ENCODE data around the gene IL31. TPM values are rescaled to one million over a fixed set of nuclear protein-coding genes. Genes with fewer than 3 reads are reported as not detected.

IL31 gene
- 0.05 TPM for total RNA-seq
- 0.14 TPM for polyA plus RNA-seq
- long read RNA-seq, donor 1 = 0 reads
- long read RNA-seq, donor 2 = 0 reads
- long read RNA-seq, donor 3 = 0 reads
- long read RNA-seq, donor 4 = 0 reads
- long read RNA-seq, donor 5 = 0 reads
- long read RNA-seq, donor 6 = 0 reads
- long read RNA-seq, donor 7, partial matches to known transcripts = 0 of 1 reads
- long read RNA-seq, donor 7, other reads (novel, unspliced or antisense) = 0 of 1 reads
- long read RNA-seq, donor 8 = 0 reads
- long read RNA-seq, donor 9 = 0 reads
- long read RNA-seq, donor 10 = 0 reads

DNA sequence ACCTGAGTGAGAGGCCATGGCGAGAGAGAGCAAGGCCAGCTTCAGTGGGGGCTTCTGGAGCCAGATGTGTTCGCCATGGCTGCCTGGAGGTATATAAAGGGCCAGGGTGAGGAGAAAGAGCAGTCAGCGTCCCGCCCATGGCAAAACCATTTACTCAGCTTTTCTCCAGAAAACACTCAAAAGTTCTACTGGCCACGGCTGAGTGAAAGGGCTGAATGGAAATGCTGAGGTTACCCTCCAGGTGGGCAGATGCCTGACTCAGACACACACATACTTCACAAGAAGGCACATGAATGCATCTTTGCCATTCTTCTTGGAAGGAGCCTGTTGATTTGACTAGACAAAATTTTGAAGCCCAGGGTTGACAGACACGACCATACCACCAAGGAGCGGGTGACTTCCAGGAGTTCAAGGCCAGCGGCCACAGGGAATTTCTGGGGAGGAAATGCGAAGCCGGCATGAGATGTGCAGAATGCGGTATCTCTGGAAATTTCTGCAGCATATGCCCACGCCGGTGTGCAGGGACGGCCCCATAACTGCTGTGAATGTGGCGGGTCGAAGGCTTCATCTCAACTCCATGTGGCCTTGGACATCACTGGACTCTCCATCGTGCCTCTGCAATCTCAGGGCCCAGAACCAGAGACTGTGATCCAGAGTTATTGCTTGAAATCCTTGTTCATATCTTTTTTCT, at the start of gene IL31:
IL31 (minus strand) TSS at position 67 of the 691 bp plus-strand sequence; CDS start at position 18, 49 bp downstream.
- DNase-seq (ENCODE audit: low read depth in 6 of 9, low spot score in 9 of 9) = no peak
- Histone ChIP-seq H3K27ac (ENCODE audit: low read depth in 1 of 2, low read length in 1 of 2) (no peak within 1 kb of the TSS), H3K36me3 (ENCODE audit: control insufficient read depth in 2 of 2, insufficient read depth in 2 of 2, low read length in 1 of 2) (no peaks in the 10 kb centered on the region), H3K4me3 (ENCODE audit: low read length in 2 of 2) (no peak within 1 kb of the TSS), H3K9me3 (ENCODE audit: control insufficient read depth in 2 of 2, insufficient read depth in 1 of 2, low read length in 1 of 2) (no peaks in the 10 kb centered on the region), H3K4me1 (ENCODE audit: control insufficient read depth in 2 of 2, insufficient read depth in 2 of 2, low read length in 2 of 2) (no peaks in the 10 kb centered on the region), H3K27me3 (ENCODE audit: control insufficient read depth in 2 of 2, insufficient read depth in 1 of 2, low read length in 1 of 2) (peaks cover 0 to 2% of the 10 kb centered on the region in 2 donors)
- 97% methylated on average over 17 of the region's 17 CpGs for WGBS

DNA sequence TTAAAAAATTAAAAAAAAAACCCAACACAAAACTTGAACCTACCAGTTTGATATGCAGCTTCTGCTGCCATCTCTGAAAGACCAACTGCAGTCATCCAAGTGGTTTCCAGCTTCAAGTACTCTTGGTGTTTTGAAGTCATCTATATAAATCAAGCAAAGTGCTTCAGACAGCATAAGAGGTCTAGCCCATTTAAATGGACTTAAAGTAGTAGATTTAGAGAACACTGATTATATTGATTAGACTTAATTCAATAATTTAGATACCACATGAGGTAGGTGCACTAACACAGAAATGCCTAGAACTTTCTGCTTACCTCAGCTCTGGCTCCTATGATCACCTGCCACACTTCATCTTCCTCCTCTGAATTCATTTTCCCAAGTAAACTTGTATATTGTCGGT, 42.4 kb upstream of the IL31 start:
- Histone ChIP-seq H3K27ac (ENCODE audit: low read depth in 1 of 2, low read length in 1 of 2) (no peak overlapping the region), H3K4me3 (ENCODE audit: low read length in 2 of 2) (no peak overlapping the region), H3K27me3 (ENCODE audit: control insufficient read depth in 2 of 2, insufficient read depth in 1 of 2, low read length in 1 of 2) (no peaks in the 10 kb centered on the region), H3K9me3 (ENCODE audit: control insufficient read depth in 2 of 2, insufficient read depth in 1 of 2, low read length in 1 of 2) (peaks cover 0 to 1% of the 10 kb centered on the region in 2 donors), H3K36me3 (ENCODE audit: control insufficient read depth in 2 of 2, insufficient read depth in 2 of 2, low read length in 1 of 2) (peaks cover 54 to 77% of the 10 kb centered on the region in 2 donors), H3K4me1 (ENCODE audit: control insufficient read depth in 2 of 2, insufficient read depth in 2 of 2, low read length in 2 of 2) (no peaks in the 10 kb centered on the region)
- no peak for DNase-seq (ENCODE audit: low read depth in 6 of 9, low spot score in 9 of 9)
- 97% methylated on average over 1 of the region's 1 CpG for WGBS

DNA sequence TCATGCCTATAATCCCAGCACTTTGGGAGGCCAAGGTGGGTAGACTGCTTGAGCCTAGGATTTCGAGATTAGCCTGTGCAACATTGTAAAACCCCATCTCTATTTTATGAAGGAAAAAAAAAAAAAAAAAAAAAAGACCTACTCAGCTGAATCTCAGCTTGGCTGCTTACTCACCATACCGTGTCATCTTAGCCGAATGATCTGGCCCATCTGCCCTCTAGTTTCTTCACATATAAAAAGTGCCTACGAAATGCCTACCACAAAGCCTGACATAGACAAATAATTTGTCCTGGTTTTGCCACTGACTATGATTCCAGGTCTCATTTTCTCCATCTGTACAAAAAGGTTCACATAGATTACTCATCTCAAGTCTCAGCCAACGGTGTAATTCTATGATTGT, 41.8 kb upstream of the IL31 start:
- Histone ChIP-seq H3K27me3 (ENCODE audit: control insufficient read depth in 2 of 2, insufficient read depth in 1 of 2, low read length in 1 of 2) (no peaks in the 10 kb centered on the region), H3K4me1 (ENCODE audit: control insufficient read depth in 2 of 2, insufficient read depth in 2 of 2, low read length in 2 of 2) (no peaks in the 10 kb centered on the region), H3K27ac (ENCODE audit: low read depth in 1 of 2, low read length in 1 of 2) (no peak overlapping the region), H3K36me3 (ENCODE audit: control insufficient read depth in 2 of 2, insufficient read depth in 2 of 2, low read length in 1 of 2) (peaks cover 58 to 76% of the 10 kb centered on the region in 2 donors), H3K4me3 (ENCODE audit: low read length in 2 of 2) (no peak overlapping the region), H3K9me3 (ENCODE audit: control insufficient read depth in 2 of 2, insufficient read depth in 1 of 2, low read length in 1 of 2) (peaks cover 0 to 1% of the 10 kb centered on the region in 2 donors)
- 95% methylated on average over 5 of the region's 5 CpGs for WGBS
- no peak for DNase-seq (ENCODE audit: low read depth in 6 of 9, low spot score in 9 of 9)

DNA sequence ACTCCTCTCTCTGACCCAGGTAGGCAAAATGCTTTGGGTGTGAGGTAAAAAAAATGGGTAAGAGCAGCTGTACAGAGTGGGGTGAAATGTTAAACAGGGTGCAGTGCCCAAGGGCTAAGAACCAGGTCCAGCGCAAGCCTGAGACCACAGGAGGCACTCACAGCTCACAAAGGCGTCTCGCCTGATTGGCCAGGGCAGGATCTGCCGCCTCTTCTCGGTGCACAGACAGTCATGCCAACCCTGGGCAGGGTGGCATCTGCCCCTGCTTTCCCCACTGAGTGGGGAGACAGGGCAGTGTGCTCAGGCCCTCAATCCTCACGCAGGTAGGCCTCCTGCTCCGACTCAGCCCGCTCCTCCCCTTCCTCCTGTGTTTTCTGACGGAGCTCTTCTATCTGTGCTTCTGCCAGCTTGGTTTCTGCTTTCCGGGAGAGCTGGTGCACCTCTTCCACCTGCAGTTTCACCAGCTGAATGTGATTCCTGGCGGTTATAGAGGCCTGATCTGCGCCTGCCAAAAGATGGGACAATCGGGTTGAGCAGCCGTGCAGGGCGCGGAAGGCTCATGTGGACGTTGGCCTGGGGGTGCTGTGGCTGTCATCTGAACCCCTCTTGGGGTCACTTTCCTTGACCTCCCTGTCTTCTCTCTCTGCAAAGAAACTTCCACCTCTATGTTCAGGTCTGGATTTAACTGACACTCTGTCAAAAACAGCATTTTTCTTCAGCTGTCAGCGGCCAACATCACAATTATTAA, 34.2 kb upstream of the IL31 start:
- no peak for DNase-seq (ENCODE audit: low read depth in 6 of 9, low spot score in 9 of 9)
- 97% methylated on average over 18 of the region's 18 CpGs for WGBS
- H3K4me3 ChIP-seq (ENCODE audit: low read length in 2 of 2) = no peak overlapping the region
- H3K27me3 ChIP-seq (ENCODE audit: control insufficient read depth in 2 of 2, insufficient read depth in 1 of 2, low read length in 1 of 2) = peaks cover 28 to 34% of the 10 kb centered on the region in 2 donors
- H3K36me3 ChIP-seq (ENCODE audit: control insufficient read depth in 2 of 2, insufficient read depth in 2 of 2, low read length in 1 of 2) = peaks cover 48% of the 10 kb centered on the region in 2 donors
- H3K9me3 ChIP-seq (ENCODE audit: control insufficient read depth in 2 of 2, insufficient read depth in 1 of 2, low read length in 1 of 2) = peaks cover 0 to 2% of the 10 kb centered on the region in 2 donors
- no peak overlapping the region for H3K27ac ChIP-seq (ENCODE audit: low read depth in 1 of 2, low read length in 1 of 2)
- H3K4me1 ChIP-seq (ENCODE audit: control insufficient read depth in 2 of 2, insufficient read depth in 2 of 2, low read length in 2 of 2) = peaks cover 7 to 8% of the 10 kb centered on the region in 2 donors

DNA sequence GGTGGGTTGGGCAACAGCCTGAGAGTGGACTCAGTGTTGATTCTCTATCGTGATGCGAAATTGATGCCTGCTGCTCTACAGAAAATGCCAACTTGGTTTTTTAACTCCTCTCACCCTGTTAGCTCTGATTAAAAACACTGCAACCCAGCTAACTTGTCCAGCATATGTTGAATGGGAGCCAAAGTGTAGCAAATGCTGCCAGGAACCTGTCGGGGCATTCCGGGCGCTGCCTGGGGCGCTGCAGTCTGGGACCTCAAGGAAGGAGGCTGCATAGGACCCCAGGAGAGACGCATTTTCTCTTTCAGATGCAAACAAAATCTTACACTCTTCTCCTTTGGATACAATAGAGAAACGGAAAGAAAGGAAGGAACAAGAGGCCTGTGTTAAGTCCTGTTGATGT, 33.4 kb upstream of the IL31 start:
- Histone ChIP-seq H3K9me3 (ENCODE audit: control insufficient read depth in 2 of 2, insufficient read depth in 1 of 2, low read length in 1 of 2) (peaks cover 0 to 2% of the 10 kb centered on the region in 2 donors), H3K27me3 (ENCODE audit: control insufficient read depth in 2 of 2, insufficient read depth in 1 of 2, low read length in 1 of 2) (peaks cover 37 to 43% of the 10 kb centered on the region in 2 donors), H3K4me3 (ENCODE audit: low read length in 2 of 2) (no peak overlapping the region), H3K27ac (ENCODE audit: low read depth in 1 of 2, low read length in 1 of 2) (no peak overlapping the region), H3K4me1 (ENCODE audit: control insufficient read depth in 2 of 2, insufficient read depth in 2 of 2, low read length in 2 of 2) (peaks cover 8 to 12% of the 10 kb centered on the region in 2 donors), H3K36me3 (ENCODE audit: control insufficient read depth in 2 of 2, insufficient read depth in 2 of 2, low read length in 1 of 2) (peaks cover 40 to 42% of the 10 kb centered on the region in 2 donors)
- WGBS = 96% methylated on average over 8 of the region's 8 CpGs
- DNase-seq (ENCODE audit: low read depth in 6 of 9, low spot score in 9 of 9) = no peak

DNA sequence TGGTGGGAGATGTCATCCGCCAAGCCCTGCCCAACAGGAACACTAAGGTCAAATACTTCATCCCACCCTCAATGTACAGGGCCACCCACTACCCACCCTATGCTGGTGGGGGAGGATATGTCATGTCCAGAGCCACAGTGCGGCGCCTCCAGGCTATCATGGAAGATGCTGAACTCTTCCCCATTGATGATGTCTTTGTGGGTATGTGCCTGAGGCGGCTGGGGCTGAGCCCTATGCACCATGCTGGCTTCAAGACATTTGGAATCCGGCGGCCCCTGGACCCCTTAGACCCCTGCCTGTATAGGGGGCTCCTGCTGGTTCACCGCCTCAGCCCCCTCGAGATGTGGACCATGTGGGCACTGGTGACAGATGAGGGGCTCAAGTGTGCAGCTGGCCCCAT, 33.0 kb upstream of the IL31 start:
- 95% methylated on average over 8 of the region's 8 CpGs for WGBS
- DNase-seq (ENCODE audit: low read depth in 6 of 9, low spot score in 9 of 9) = no peak
- H3K9me3 ChIP-seq (ENCODE audit: control insufficient read depth in 2 of 2, insufficient read depth in 1 of 2, low read length in 1 of 2) = peaks cover 0 to 2% of the 10 kb centered on the region in 2 donors
- H3K27ac ChIP-seq (ENCODE audit: low read depth in 1 of 2, low read length in 1 of 2) = no peak overlapping the region
- H3K4me3 ChIP-seq (ENCODE audit: low read length in 2 of 2) = no peak overlapping the region
- H3K36me3 ChIP-seq (ENCODE audit: control insufficient read depth in 2 of 2, insufficient read depth in 2 of 2, low read length in 1 of 2) = peaks cover 40 to 42% of the 10 kb centered on the region in 2 donors
- H3K4me1 ChIP-seq (ENCODE audit: control insufficient read depth in 2 of 2, insufficient read depth in 2 of 2, low read length in 2 of 2) = peaks cover 8 to 12% of the 10 kb centered on the region in 2 donors
- H3K27me3 ChIP-seq (ENCODE audit: control insufficient read depth in 2 of 2, insufficient read depth in 1 of 2, low read length in 1 of 2) = peaks cover 40 to 47% of the 10 kb centered on the region in 2 donors

DNA sequence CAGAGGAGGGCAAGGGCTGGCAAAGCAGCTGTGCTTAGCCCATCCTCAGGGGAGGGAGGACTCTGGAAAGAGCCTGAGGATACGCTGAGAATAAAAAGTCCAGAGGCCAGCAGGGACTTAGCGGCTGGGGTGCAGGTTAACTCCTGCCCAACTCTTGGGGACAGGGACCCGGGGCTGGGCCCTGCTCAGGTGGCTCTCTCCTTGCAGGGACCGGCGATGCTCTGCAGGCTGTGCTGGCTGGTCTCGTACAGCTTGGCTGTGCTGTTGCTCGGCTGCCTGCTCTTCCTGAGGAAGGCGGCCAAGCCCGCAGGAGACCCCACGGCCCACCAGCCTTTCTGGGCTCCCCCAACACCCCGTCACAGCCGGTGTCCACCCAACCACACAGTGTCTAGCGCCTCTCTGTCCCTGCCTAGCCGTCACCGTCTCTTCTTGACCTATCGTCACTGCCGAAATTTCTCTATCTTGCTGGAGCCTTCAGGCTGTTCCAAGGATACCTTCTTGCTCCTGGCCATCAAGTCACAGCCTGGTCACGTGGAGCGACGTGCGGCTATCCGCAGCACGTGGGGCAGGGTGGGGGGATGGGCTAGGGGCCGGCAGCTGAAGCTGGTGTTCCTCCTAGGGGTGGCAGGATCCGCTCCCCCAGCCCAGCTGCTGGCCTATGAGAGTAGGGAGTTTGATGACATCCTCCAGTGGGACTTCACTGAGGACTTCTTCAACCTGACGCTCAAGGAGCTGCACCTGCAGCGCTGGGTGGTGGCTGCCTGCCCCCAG, 32.3 kb upstream of the IL31 start:
- H3K4me3 ChIP-seq (ENCODE audit: low read length in 2 of 2) = no peak overlapping the region
- H3K9me3 ChIP-seq (ENCODE audit: control insufficient read depth in 2 of 2, insufficient read depth in 1 of 2, low read length in 1 of 2) = peaks cover 0 to 2% of the 10 kb centered on the region in 2 donors
- WGBS = 94% methylated on average over 27 of the region's 27 CpGs
- no peak overlapping the region for H3K27ac ChIP-seq (ENCODE audit: low read depth in 1 of 2, low read length in 1 of 2)
- DNase-seq (ENCODE audit: low read depth in 6 of 9, low spot score in 9 of 9) = no peak
- peaks cover 47 to 54% of the 10 kb centered on the region in 2 donors for H3K27me3 ChIP-seq (ENCODE audit: control insufficient read depth in 2 of 2, insufficient read depth in 1 of 2, low read length in 1 of 2)
- peaks cover 37 to 40% of the 10 kb centered on the region in 2 donors for H3K36me3 ChIP-seq (ENCODE audit: control insufficient read depth in 2 of 2, insufficient read depth in 2 of 2, low read length in 1 of 2)
- peaks cover 8 to 12% of the 10 kb centered on the region in 2 donors for H3K4me1 ChIP-seq (ENCODE audit: control insufficient read depth in 2 of 2, insufficient read depth in 2 of 2, low read length in 2 of 2)

DNA sequence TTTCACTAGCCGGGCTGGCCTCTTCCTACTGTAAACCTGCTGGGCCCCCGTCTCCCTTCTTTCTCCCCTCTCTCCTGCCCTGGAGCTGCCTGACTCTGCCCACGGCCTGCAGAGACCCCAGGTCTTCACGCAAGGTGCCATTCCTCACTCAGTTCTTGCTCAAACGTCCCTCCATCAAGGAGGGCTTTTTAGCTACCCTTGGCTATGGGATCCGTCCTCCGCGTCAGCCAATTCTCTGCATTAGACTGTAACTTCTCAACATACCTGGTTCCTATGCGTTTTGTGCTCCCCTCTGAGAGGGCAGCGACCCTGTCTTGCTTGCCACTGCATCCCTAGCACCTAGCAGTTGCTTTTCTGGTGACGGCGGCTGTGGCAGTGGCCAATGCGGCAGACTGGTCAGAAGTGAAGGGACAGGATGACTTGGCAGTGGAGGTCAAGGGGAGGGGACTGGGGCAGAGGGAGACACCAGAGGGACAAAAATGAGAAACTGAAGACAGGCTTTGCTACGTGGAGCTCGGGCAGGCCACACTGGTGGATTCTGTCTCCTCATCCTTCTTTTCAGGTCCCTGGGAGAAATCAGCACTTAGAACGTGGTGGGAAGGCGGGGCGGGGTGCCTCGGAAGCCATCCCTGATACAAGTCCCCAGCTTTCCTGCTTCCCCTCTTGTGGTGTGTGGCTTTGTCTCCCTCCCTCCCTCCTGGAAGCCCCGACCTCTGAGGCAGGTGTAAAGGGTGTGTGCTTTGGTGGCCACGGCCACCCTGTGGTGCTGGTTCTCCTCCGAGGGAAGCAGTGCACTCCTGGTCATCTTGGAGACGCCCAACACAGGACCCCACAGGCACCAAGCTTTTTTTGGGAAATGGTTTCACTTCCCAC, 31.3 kb upstream of the IL31 start:
- Histone ChIP-seq H3K27me3 (ENCODE audit: control insufficient read depth in 2 of 2, insufficient read depth in 1 of 2, low read length in 1 of 2) (peaks cover 51 to 64% of the 10 kb centered on the region in 2 donors), H3K4me3 (ENCODE audit: low read length in 2 of 2) (no peak overlapping the region), H3K4me1 (ENCODE audit: control insufficient read depth in 2 of 2, insufficient read depth in 2 of 2, low read length in 2 of 2) (peaks cover 8 to 12% of the 10 kb centered on the region in 2 donors), H3K27ac (ENCODE audit: low read depth in 1 of 2, low read length in 1 of 2) (no peak overlapping the region), H3K36me3 (ENCODE audit: control insufficient read depth in 2 of 2, insufficient read depth in 2 of 2, low read length in 1 of 2) (peaks cover 30 to 32% of the 10 kb centered on the region in 2 donors), H3K9me3 (ENCODE audit: control insufficient read depth in 2 of 2, insufficient read depth in 1 of 2, low read length in 1 of 2) (peaks cover 0 to 2% of the 10 kb centered on the region in 2 donors)
- 62% methylated on average over 23 of the region's 23 CpGs for WGBS
- DNase-seq (ENCODE audit: low read depth in 6 of 9, low spot score in 9 of 9) = no peak

Measured in thymus (tissue), 14 donors.